Activated CD8-positive, alpha-beta T cell treated with anti-CD3 and anti-CD28 coated beads for 36 hours (primary cell): ENCODE data around the gene GUCY2C. TPM values are rescaled to one million over a fixed set of nuclear protein-coding genes. Genes with fewer than 3 reads are reported as not detected.

Experiments used
- ATAC-seq: fragments of 200-7000 bp; cut with Tn5 transposase; one replicate; pipeline ENCODE4 v1.10.0; 2021; ENCODE audit warnings: mild to moderate bottlenecking, moderate library complexity
- CTCF ChIA-PET: fragments of 350-600 bp; sonication (Branson Sonifier 250); formaldehyde crosslinking; loops from one replicate; lab custom pipeline; 2021; ENCODE audit warnings: antibody characterized with exemption; lab: Charles Lee
- POLR2A ChIA-PET: fragments of 350-600 bp; sonication (Branson Sonifier 250); formaldehyde crosslinking; loops from one replicate; lab custom pipeline; 2021; ENCODE audit warnings: antibody characterized with exemption; lab: Charles Lee
- DNase-seq: peaks from one replicate; pipeline ENCODE4 v3.0.0-alpha.2; 2020
- H3K27ac Mint-ChIP-seq: one replicate; pipeline ENCODE4 v1.8.0; 2021; ENCODE audit warnings: mild to moderate bottlenecking, mixed read lengths
- H3K27me3 Mint-ChIP-seq: one replicate; pipeline ENCODE4 v1.8.0; 2021; ENCODE audit warnings: mixed read lengths
- H3K36me3 Mint-ChIP-seq: one replicate; pipeline ENCODE4 v1.8.0; 2021; ENCODE audit warnings: low read depth, mixed read lengths
- H3K4me1 Mint-ChIP-seq: one replicate; pipeline ENCODE4 v1.8.0; 2021; ENCODE audit warnings: low read depth, mixed read lengths
- H3K4me3 Mint-ChIP-seq: one replicate; pipeline ENCODE4 v1.8.0; 2021; ENCODE audit warnings: mild to moderate bottlenecking, moderate library complexity, mixed read lengths
- H3K9me3 Mint-ChIP-seq: one replicate; pipeline ENCODE4 v1.8.0; 2021; ENCODE audit warnings: mixed read lengths
- intact Hi-C: fragments of 100-400 bp; cut with micrococcal nuclease; formaldehyde crosslinking; loops from one replicate; pipeline ENCODE4 v1.10.0; 2022
- total RNA-seq, 2 experiments: library from RNA; stranded (reverse); gene quantifications; one replicate each; pipeline ENCODE4 v1.2.3, GENCODE V29; 2021
- TF ChIP-seq, protein P1 (sequence below): fragments of 200-600 bp; IDR thresholded peaks from one replicate; pipeline ENCODE4 v1.8.0; 2022; ENCODE audit warnings: antibody characterized with exemption, mild to moderate bottlenecking

Gene GUCY2C
- total RNA-seq, 2 experiments from 2014 or later: not detected

DNA sequence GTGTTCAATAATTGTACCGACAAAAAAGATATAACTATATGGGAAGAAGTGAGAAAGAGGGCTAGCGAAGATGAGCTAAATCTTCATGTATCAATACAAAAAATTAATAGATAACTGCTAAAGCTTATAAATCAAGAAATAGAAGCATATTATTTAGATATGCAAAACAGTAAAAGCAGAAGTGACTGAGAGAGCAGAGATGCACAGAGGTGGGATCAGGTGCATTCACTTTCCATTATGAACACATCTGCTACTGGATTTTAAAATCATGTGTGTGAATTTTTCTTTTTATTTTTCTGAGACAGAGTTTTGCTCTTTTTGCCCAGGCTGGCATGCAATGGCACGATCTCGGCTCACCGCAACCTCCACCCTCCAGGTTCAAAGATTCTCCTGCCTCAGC lies 33.4 kb downstream of the GUCY2C start:
- Mint-ChIP-seq H3K27ac (no peak overlapping the region), H3K4me3 (no peak overlapping the region), H3K9me3 (no peaks in the 10 kb centered on the region), H3K36me3 (no peaks in the 10 kb centered on the region), H3K27me3 (peaks cover 5% of the 10 kb centered on the region), H3K4me1 (peaks cover 6% of the 10 kb centered on the region)
- DNase-seq (no peak), ATAC-seq (no peak)
- ChIA-PET POLR2A (interaction anchor here (1.4 kb wide), 1 partner anchor 10 kb away, joined by 4 read pairs; no protein-coding TSS in a partner anchor), CTCF (interaction anchor here (1.0 to 2.4 kb wide), 5 partner anchors 10 to 425 kb away, joined by 3 to 7 read pairs (median 6); no protein-coding TSS in a partner anchor)
- intact Hi-C loops: no loop called here
- TF ChIP-seq, protein P1, sequence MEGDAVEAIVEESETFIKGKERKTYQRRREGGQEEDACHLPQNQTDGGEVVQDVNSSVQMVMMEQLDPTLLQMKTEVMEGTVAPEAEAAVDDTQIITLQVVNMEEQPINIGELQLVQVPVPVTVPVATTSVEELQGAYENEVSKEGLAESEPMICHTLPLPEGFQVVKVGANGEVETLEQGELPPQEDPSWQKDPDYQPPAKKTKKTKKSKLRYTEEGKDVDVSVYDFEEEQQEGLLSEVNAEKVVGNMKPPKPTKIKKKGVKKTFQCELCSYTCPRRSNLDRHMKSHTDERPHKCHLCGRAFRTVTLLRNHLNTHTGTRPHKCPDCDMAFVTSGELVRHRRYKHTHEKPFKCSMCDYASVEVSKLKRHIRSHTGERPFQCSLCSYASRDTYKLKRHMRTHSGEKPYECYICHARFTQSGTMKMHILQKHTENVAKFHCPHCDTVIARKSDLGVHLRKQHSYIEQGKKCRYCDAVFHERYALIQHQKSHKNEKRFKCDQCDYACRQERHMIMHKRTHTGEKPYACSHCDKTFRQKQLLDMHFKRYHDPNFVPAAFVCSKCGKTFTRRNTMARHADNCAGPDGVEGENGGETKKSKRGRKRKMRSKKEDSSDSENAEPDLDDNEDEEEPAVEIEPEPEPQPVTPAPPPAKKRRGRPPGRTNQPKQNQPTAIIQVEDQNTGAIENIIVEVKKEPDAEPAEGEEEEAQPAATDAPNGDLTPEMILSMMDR: no peak

DNA sequence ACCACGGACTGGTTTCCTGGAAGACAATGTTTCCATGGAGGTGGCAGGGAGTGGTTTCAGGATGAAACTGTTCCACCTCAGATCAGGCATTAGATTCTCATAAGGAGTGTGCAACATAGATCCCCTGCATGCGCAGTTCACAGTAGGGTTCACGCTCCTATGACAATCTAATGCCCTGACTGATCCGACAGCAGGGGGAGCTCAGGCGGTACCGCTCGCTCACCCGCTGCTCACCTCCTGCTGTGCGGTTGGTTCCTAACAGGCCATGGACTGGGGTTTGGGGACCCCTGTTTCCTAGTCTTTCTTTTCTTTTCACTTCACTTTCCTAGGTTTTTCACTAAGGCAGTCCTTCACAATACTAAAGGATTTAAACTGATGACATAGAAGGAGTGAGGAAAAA lies 39.6 kb downstream of the GUCY2C start:
- ChIA-PET CTCF (interaction anchor here (2.3 kb wide), 1 partner anchor 27 kb away, joined by 8 read pairs; no protein-coding TSS in a partner anchor), POLR2A (no interaction called here)
- no peak overlapping the region for H3K4me3 Mint-ChIP-seq
- TF ChIP-seq, protein P1: no peak
- H3K36me3 Mint-ChIP-seq: no peaks in the 10 kb centered on the region
- peaks cover 6% of the 10 kb centered on the region for H3K4me1 Mint-ChIP-seq
- H3K27me3 Mint-ChIP-seq: peaks cover 2% of the 10 kb centered on the region
- H3K27ac Mint-ChIP-seq: no peak overlapping the region
- ATAC-seq (no peak), DNase-seq (no peak)
- H3K9me3 Mint-ChIP-seq: no peaks in the 10 kb centered on the region
- intact Hi-C loops: no loop called here

- Mint-ChIP-seq H3K4me3 (no peak overlapping the region), H3K36me3 (no peaks in the 10 kb centered on the region), H3K4me1 (peaks cover 6% of the 10 kb centered on the region), H3K27me3 (no peaks in the 10 kb centered on the region), H3K9me3 (no peaks in the 10 kb centered on the region), H3K27ac (no peak overlapping the region)
- intact Hi-C loops: no loop called here
- ChIA-PET CTCF (interaction anchor here (1.2 to 2.3 kb wide), 3 partner anchors 10 to 61 kb away, joined by 3 to 8 read pairs (median 3); no protein-coding TSS in a partner anchor), POLR2A (no interaction called here)
- ATAC-seq (no peak), DNase-seq (no peak)
- TF ChIP-seq, protein P1: no peak
These were observed 41.1 kb downstream of the GUCY2C start for GRCh38 chr12:14655284-14655683.

- H3K27ac Mint-ChIP-seq: no peak overlapping the region
- POLR2A ChIA-PET: no interaction called here
- no peaks in the 10 kb centered on the region for H3K9me3 Mint-ChIP-seq
- intact Hi-C loops: no loop called here
- no peak overlapping the region for H3K4me3 Mint-ChIP-seq
- peaks cover 6% of the 10 kb centered on the region for H3K4me1 Mint-ChIP-seq
- ATAC-seq: no peak
- CTCF ChIA-PET: interaction anchor here (1.2 to 2.3 kb wide), 2 partner anchors 25 to 61 kb away, joined by 3 to 8 read pairs; no protein-coding TSS in a partner anchor
- no peaks in the 10 kb centered on the region for H3K27me3 Mint-ChIP-seq
- no peaks in the 10 kb centered on the region for H3K36me3 Mint-ChIP-seq
- TF ChIP-seq, protein P1: no peak
- DNase-seq: no peak
These were observed 41.6 kb downstream of the GUCY2C start for GRCh38 chr12:14654842-14655241.

- DNase-seq: no peak
- Mint-ChIP-seq H3K4me1 (peaks cover 6% of the 10 kb centered on the region), H3K36me3 (no peaks in the 10 kb centered on the region), H3K4me3 (no peak overlapping the region), H3K27me3 (no peaks in the 10 kb centered on the region), H3K27ac (no peak overlapping the region), H3K9me3 (no peaks in the 10 kb centered on the region)
- POLR2A ChIA-PET: no interaction called here
- TF ChIP-seq, protein P1: no peak
- no peak for ATAC-seq
- CTCF ChIA-PET: interaction anchor here (1.0 to 2.3 kb wide), 4 partner anchors 9 to 62 kb away, joined by 3 to 8 read pairs (median 5); no protein-coding TSS in a partner anchor
- intact Hi-C loops: no loop called here
These were observed 42.0 kb downstream of the GUCY2C start for GRCh38 chr12:14654416-14654815.
